GM21825 (cell line): ENCODE results near the gene NOP53.
"Not testable (repeated sequence)": the region's sequence is repeated elsewhere in the genome, so short reads cannot be mapped to it uniquely, and the experiment has no call there.

Experiments
- ATAC-seq: cut with Tn5 transposase; IDR thresholded peaks from one replicate; pipeline ENCODE4 v1.9.1; 2021; ENCODE audit warnings: mild to moderate bottlenecking, moderate library complexity; ENCODE audit not compliant: unreplicated experiment

Gene NOP53

DNA sequence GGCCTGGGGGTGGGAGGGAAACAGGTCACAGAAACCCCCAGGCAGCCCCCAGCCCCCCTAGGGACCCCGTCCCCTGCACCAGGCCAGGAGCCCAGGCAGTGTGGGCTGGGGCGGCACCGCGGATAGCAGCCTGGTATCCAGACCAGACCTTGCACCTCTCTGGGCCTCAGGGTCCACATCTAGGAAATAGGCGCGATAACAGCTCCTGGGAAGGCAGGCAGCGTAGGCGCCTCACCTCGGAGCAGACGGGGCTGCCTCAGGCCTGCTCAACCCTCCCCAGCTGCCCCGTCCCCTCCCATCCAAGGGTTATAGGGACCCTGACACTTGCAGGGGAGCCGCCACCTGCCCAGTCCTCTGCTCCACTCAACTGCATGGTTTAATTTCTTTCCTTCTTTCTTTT lies 58.3 kb downstream of the NOP53 start:
- not testable (repeated sequence) for ATAC-seq

DNA sequence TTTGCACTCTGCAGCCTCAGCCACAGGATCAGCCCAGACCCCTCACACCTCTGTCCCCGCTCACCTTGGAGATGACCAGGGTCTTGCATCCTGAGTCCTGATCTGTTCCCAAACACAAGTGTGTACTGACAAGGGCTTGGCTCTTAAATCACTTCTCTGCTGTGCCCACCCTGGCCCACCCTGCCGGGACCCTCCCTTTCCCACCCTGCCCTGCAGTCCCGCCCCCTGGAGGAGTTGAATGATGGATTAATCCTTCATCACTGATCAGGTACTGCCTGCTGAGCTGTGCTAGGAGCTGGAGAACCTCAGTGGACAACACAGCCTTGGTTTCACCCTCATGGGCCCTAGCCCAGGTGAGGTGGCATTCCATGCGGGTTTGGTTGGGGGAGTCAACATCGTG lies 59.1 kb downstream of the NOP53 start, which contains the start of gene TPRX1:
Gene TPRX1, minus strand, starts transcription at position 101 of the 400 bp plus-strand sequence. Its CDS starts 12 bp downstream, at position 89.
- not testable (repeated sequence) for ATAC-seq

DNA sequence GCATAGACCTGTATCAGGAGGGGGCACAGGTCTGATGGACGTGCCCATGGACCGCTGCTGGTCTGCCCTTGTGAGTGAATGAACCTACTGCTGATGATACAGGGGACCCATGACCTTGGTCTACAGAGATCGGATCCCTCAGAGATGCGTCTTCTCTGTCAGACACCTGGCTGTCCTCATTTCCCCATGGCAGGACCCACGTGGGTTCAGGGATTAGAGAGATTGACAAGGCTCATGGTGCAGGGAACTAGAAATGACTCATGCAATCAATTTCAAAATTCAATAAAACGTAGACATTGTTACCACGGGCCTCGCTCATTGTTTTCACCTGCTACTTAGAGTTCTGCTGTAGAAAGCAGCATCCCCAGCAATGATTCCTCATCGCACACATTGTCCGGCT lies 60.0 kb downstream of the NOP53 start:
- ATAC-seq: no peak

DNA sequence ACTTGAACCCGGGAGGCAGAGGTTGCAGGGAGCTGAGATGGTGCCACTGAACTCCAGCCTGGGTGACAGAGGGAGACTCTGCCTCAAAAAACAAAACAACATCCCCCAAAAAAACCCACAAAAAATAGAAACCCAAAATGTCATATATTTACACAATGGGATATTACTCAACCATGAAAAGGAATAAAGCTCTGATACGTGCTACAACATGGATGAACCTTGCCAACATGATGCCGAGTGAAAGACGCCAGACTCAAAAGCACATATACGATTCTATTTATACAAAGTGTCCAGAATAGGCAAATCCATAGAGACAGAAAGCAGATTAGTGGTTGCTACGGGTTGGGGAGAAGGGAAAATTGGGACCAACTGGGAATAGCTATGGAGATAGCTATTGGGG lies 61.1 kb downstream of the NOP53 start:
- no peak for ATAC-seq
